Medulla oblongata (tissue), 1 donor: ENCODE measurements around the gene ZFYVE9.

Experiments used
- DNase-seq: peaks from one replicate; pipeline ENCODE4 v3.0.0-alpha.2; 2015; ENCODE audit errors: extremely low spot score

ZFYVE9 gene

DNA sequence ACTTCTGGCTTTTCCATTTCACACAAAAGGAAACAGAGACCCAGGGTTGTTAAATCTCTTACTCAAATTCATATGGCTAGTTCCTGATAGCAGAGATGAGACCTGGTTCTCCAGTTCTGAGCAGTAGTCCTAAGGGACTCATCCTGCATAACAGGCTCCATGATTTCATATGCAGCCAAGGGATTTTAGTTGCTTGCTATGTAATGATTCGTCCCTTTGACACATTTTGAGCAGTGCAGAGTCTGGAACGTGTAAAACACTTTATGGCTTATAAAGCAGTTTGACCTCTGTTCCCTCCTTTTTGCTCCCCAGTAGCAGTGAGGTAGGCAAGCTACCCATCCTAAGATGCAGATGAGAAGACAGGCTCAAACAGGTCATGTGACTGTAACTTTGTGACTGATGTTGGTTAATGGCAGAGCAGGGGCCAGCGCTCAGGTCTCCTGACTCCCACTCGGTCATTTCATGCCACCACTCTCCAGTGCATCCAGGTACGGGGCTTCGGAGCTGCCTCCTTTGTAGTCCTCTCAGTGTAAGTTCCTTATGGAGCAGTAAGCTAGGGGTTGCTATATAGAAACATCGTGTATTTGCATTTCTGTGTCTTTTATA, 199.9 kb downstream of the ZFYVE9 start:
- DNase-seq = no peak

- DNase-seq = no peak
Measured at GRCh38 chr1:52343979-52344378, 202.1 kb downstream of the ZFYVE9 start.

- DNase-seq = no peak
Measured at GRCh38 chr1:52345252-52345651, 203.4 kb downstream of the ZFYVE9 start.

DNA sequence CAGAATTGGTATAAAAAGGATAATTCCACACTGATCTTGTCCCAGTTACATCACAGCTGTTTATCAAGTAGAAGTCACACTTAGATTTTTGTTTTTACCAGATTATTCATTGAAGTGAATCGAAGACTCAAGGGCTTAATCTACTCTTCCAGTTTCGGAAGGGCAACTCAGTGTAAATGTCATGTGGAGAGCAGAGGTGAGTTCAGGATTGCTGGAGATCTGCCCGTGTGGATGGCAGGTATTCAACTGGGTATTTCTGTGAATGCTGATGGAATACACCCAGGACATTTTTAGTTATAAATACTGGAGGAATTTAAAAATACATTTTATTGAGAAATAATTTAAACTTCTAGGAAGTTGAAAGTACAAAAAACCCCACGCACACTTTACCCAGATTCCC, 204.8 kb downstream of the ZFYVE9 start:
- DNase-seq = no peak

- DNase-seq = peak; percentile 70
Measured at GRCh38 chr1:52348704-52349300, 206.9 kb downstream of the ZFYVE9 start.

GRCh38 chr1:52352690-52353089, 210.8 kb downstream of the ZFYVE9 start:
- no peak for DNase-seq

DNA sequence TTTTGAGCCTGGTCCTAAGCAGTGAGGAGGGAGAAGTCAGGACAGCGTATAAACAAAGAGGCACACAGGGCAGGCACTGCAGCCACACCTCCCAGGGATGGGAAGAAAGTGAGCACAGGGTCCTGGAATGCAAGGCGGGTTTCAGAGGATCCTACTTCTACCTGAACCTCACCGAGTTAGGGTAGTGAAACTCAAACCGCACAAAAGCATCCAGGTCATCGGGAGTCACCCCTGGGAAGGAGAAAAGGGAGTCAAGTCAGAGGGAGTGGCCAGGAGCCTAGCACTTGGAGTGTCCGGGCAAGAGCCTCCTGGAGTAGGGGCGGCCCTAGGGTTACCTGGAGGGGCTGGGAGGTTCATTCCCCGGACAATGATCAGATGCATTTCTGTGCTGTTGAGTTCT, 213.5 kb downstream of the ZFYVE9 start:
- DNase-seq = no peak

- no peak for DNase-seq
Measured at GRCh38 chr1:52355847-52356505, 214.1 kb downstream of the ZFYVE9 start.

- no peak for DNase-seq
Measured at GRCh38 chr1:52356818-52357355, 215.0 kb downstream of the ZFYVE9 start.

DNA sequence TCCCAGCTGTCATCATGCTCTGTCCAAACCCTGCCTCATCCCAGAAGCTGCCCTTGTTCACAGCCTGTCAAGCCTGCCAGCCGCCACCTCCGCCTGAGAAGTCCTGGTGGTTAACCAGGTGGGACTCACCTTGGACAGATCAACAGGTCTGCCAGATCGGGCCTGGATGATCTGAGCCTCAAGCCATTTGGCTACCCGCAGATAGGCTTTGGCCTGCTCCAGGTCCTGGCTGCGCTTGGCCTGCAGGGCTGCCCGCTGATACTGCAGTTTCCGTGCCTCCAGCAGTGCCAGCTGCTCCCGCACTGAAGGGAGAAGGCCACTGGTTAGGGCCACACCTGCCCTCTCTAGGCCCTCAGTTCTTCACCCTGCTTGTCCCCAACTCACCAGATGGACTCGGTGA, 215.5 kb downstream of the ZFYVE9 start:
- DNase-seq = no peak

- DNase-seq = no peak
Measured at GRCh38 chr1:52358851-52359497, 217.1 kb downstream of the ZFYVE9 start.

GRCh38 chr1:52359676-52360594, 218.0 kb downstream of the ZFYVE9 start:
- no peak for DNase-seq

- DNase-seq = no peak
Measured at GRCh38 chr1:52360595-52360968, 218.7 kb downstream of the ZFYVE9 start.

GRCh38 chr1:52364235-52364839, 222.4 kb downstream of the ZFYVE9 start:
- DNase-seq = no peak

DNA sequence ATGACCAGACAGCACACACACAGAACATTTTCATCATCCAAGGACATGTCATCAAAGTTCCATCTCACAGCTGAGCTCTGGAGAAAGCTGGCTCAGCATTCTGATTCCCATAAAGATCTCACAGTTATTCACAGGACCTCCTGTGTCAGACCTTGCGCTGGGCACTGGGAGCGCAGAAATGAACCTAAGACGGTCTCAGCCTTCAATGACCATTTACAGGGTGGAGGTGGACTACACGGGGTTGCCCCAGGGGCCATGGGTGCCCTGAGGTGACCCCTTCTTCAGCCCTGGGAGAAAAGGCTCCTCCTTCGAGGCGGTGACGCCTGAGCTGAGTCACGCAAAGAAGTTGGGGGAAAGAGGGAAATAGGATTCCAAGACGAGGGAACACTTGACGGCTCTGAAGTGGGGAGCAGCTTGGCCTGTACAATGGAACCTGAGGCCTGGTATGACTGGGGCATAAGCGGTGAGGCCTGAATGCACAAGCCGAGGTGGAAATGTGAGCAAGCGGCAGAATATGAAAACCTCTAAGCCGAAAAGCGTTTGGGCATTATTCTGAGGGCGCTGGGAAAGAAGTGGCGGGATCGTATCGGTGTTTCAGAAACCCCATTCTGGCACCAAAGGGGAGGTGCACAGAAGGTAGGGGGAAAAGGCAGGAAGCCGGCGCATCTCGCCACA, 223.3 kb downstream of the ZFYVE9 start:
- peak; percentile 53 for DNase-seq

DNA sequence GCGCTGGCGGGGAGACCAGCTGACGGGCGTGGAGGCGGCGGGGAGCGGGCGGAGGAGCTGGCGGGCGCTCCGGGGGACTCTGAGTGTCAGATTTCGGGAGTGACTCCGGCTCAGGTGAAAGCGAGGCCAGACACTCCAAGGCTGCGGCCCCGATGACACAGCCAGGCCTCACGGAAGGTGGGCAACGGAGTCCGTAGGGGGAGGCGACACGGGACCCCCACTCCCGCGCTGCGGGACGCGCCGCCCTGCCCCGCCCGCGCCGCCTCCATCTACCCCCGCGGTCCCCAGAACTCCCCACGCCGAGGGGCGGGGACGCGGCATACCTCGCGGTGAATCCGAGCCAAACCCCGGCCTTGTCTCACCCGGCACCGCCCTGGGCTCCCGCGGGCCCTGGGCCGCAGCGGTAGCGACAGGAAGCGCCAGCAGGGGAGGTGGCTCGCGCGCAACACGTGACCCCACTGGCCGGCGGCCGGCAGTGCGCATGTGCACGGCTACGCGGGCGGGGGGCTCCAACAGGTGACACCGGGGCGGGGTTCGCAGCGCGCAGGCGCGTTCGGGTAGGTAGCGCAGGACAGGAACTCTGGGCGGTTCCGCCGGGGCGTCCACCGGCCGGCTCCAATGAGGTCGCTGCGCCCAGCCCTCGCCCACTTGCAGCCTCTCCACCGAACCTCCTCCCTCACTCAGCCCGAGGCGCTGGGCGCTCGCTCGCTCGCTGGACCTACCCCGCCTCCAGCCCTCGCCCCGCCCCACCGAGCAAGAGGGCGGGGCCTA, 224.0 kb downstream of the ZFYVE9 start, which contains the start of gene CC2D1B:
CC2D1B (minus strand) TSS at position 460 of the 771 bp plus-strand sequence. CDS start 1,585 bp downstream, outside the sequence.
- peak; percentile 94 for DNase-seq

- DNase-seq = no peak
Measured at GRCh38 chr1:52366517-52366827, 224.6 kb downstream of the ZFYVE9 start.

DNA sequence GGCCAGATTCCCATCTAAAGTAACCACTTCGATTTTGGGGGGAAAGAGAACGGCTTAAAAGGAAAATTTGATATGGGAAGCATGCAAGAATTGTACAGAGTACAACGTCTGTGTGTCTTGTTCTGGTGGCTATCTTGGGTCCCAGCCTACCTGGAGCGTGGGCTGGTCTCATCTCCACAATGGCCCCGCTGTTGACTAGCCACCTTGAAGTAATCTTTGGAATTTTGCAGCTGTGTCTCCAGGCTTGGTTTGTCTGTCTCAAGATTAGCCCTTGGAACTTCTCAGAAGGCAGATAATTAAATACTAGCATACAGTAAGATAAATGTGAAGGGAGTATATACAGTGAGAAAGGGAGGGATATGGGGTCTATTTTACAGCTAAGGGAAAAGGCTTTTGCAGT, 225.4 kb downstream of the ZFYVE9 start:
- DNase-seq = no peak

GRCh38 chr1:52368383-52369172, 226.7 kb downstream of the ZFYVE9 start:
- DNase-seq = peak; percentile 44
